Vagina (tissue), 2 donors: ENCODE results near the gene AKR1E2. TPM values are rescaled to one million over a fixed set of nuclear protein-coding genes. Genes with fewer than 3 reads are reported as not detected.

ENCODE experiments used
- DNase-seq, 2 donors: peaks; one replicate each; pipeline ENCODE4 v3.0.0-alpha.2; 2017; ENCODE audit errors: extremely low spot score in 2 of 2
- H3K27ac ChIP-seq: fragments of 200-600 bp; sonication (generic); one replicate; pipeline ENCODE4 v1.5.1; 2019
- H3K27me3 ChIP-seq: fragments of 200-600 bp; sonication (generic); one replicate; pipeline ENCODE4 v1.5.1; 2019
- H3K36me3 ChIP-seq, 2 donors: fragments of 200-600 bp; sonication (generic); one replicate each; pipeline ENCODE4 v1.5.1; 2017 to 2019
- H3K4me1 ChIP-seq: fragments of 200-600 bp; sonication (generic); one replicate; pipeline ENCODE4 v1.5.1; 2019
- H3K4me3 ChIP-seq, 2 donors: fragments of 200-600 bp; sonication (generic); 1 replicate in 1 of 2; 2 replicates in 1 of 2; pipeline ENCODE4 v1.5.1; 2016 to 2019
- H3K9me3 ChIP-seq: fragments of 200-600 bp; sonication (generic); one replicate; pipeline ENCODE4 v1.5.1; 2019
- CTCF ChIP-seq, 3 experiments: fragments of 450-650 bp in 2 of 3; fragments of 200-600 bp in 1 of 3; sonication (generic) in 1 of 3; IDR thresholded peaks; one replicate each; pipeline ENCODE4 v1.5.1; 2017 to 2019; ENCODE audit warnings: antibody characterized with exemption in 3 of 3, mild to moderate bottlenecking in 2 of 3, moderate library complexity in 2 of 3
- POLR2A ChIP-seq, 2 donors: fragments of 450-650 bp; IDR thresholded peaks; one replicate each; pipeline ENCODE4 v1.6.1; 2017; ENCODE audit warnings: antibody characterized with exemption in 2 of 2, mild to moderate bottlenecking in 2 of 2, moderate library complexity in 2 of 2
- POLR2AphosphoS5 ChIP-seq, 2 donors: sonication (generic); formaldehyde crosslinking; IDR thresholded peaks; one replicate each; pipeline ENCODE4 v1.9.0; 2017; ENCODE audit warnings: antibody characterized with exemption in 2 of 2, mild to moderate bottlenecking in 2 of 2, low read depth in 1 of 2; ENCODE audit not compliant: insufficient read depth in 1 of 2
- intact Hi-C: fragments of 100-400 bp; cut with DNase I; formaldehyde crosslinking; loops from one replicate; pipeline ENCODE4 v1.15.1; 2023
- total RNA-seq: library from RNA; depleted of rRNA; stranded (reverse); fragments of >200 nt; gene quantifications from one replicate; pipeline ENCODE4 v1.2.3, GENCODE V29; 2016

The AKR1E2 gene
- total RNA-seq, 1 donor from 2014 or later = 3.7 TPM

GRCh38 chr10:4839353-4839752, 13.3 kb downstream of the AKR1E2 start:
- peak in 1 of 2 donors; percentile 11 for DNase-seq

GRCh38 chr10:4840151-4840550, 14.1 kb downstream of the AKR1E2 start:
- no peak for TF ChIP-seq CTCF (IDR thresholded peaks at IDR 0.05)
- TF ChIP-seq POLR2A (IDR thresholded peaks at IDR 0.05) = no peak
- TF ChIP-seq POLR2AphosphoS5 (IDR thresholded peaks at IDR 0.05; ENCODE audit: insufficient read depth in 1 of 2, low read depth in 1 of 2) = no peak
- peak in 1 of 2 donors; percentile 67 for DNase-seq
- H3K27me3 ChIP-seq = no peaks in the 10 kb centered on the region

More at GRCh38 chr10:4839353-4839752, 13.3 kb downstream of the AKR1E2 start:
- Histone ChIP-seq H3K36me3 (peaks cover 0 to 9% of the 10 kb centered on the region in 2 donors), H3K4me1 (no peaks in the 10 kb centered on the region), H3K4me3 (no peak overlapping the region), H3K27me3 (no peaks in the 10 kb centered on the region), H3K27ac (no peak overlapping the region), H3K9me3 (no peaks in the 10 kb centered on the region)
- TF ChIP-seq POLR2AphosphoS5 (IDR thresholded peaks at IDR 0.05; ENCODE audit: insufficient read depth in 1 of 2, low read depth in 1 of 2) (no peak), CTCF (IDR thresholded peaks at IDR 0.05) (no peak), POLR2A (IDR thresholded peaks at IDR 0.05) (no peak)
- intact Hi-C loops = no loop called here

GRCh38 chr10:4843525-4844180, 17.6 kb downstream of the AKR1E2 start:
- intact Hi-C loops = loop anchor here (10.0 kb wide), 1 partner anchor 251 kb away; the partner anchor contains the start of gene AKR1C3
- TF ChIP-seq POLR2A (IDR thresholded peaks at IDR 0.05) = no peak
- TF ChIP-seq POLR2AphosphoS5 (IDR thresholded peaks at IDR 0.05; ENCODE audit: insufficient read depth in 1 of 2, low read depth in 1 of 2) = no peak
- no peak for TF ChIP-seq CTCF (IDR thresholded peaks at IDR 0.05)
- Histone ChIP-seq H3K36me3 (no peaks in the 10 kb centered on the region), H3K27ac (no peak overlapping the region), H3K9me3 (no peaks in the 10 kb centered on the region), H3K4me1 (no peaks in the 10 kb centered on the region), H3K4me3 (no peak overlapping the region), H3K27me3 (no peaks in the 10 kb centered on the region)
- peak in 1 of 2 donors; percentile 64 for DNase-seq

More at GRCh38 chr10:4840151-4840550, 14.1 kb downstream of the AKR1E2 start:
- Histone ChIP-seq H3K4me1 (no peaks in the 10 kb centered on the region), H3K27ac (no peak overlapping the region), H3K36me3 (peaks cover 0 to 9% of the 10 kb centered on the region in 2 donors), H3K9me3 (no peaks in the 10 kb centered on the region), H3K4me3 (no peak overlapping the region)
- intact Hi-C loops = loop anchor here (10.0 kb wide), 1 partner anchor 255 kb away; the partner anchor contains the start of gene AKR1C3

- H3K36me3 ChIP-seq = no peaks in the 10 kb centered on the region
- H3K27ac ChIP-seq = no peak overlapping the region
- TF ChIP-seq POLR2AphosphoS5 (IDR thresholded peaks at IDR 0.05; ENCODE audit: insufficient read depth in 1 of 2, low read depth in 1 of 2) (no peak), CTCF (IDR thresholded peaks at IDR 0.05) (no peak), POLR2A (IDR thresholded peaks at IDR 0.05) (no peak)
- no peaks in the 10 kb centered on the region for H3K27me3 ChIP-seq
- H3K4me1 ChIP-seq = peaks cover under 1% of the 10 kb centered on the region
- H3K4me3 ChIP-seq = no peak overlapping the region
- no peaks in the 10 kb centered on the region for H3K9me3 ChIP-seq
- peak in 1 of 2 donors; percentile 42 for DNase-seq
- intact Hi-C loops = loop anchor here (10.0 kb wide), 1 partner anchor 250 kb away; the partner anchor contains the start of gene AKR1C3
These were observed 18.9 kb downstream of the AKR1E2 start for GRCh38 chr10:4844864-4845263.

GRCh38 chr10:4845766-4846165, 19.8 kb downstream of the AKR1E2 start:
- TF ChIP-seq POLR2AphosphoS5 (IDR thresholded peaks at IDR 0.05; ENCODE audit: insufficient read depth in 1 of 2, low read depth in 1 of 2) (no peak), POLR2A (IDR thresholded peaks at IDR 0.05) (no peak), CTCF (IDR thresholded peaks at IDR 0.05) (no peak)
- Histone ChIP-seq H3K36me3 (no peaks in the 10 kb centered on the region), H3K27me3 (no peaks in the 10 kb centered on the region), H3K27ac (no peak overlapping the region), H3K9me3 (no peaks in the 10 kb centered on the region), H3K4me3 (no peak overlapping the region), H3K4me1 (peaks cover 6% of the 10 kb centered on the region)
- intact Hi-C loops = loop anchor here (10.0 kb wide), 1 partner anchor 249 kb away; the partner anchor contains the start of gene AKR1C3
- peak in 1 of 2 donors; percentile 70 for DNase-seq
